ENCODE measurements around the gene NXF1.
A peak's percentile ranks its signal among the peaks of the same experiment; 100 is the strongest.
"Not testable (repeated sequence)": the region's sequence is repeated elsewhere in the genome, so short reads cannot be mapped to it uniquely, and the experiment has no call there.

The NXF1 gene

GRCh38 chr11:62787005-62787759 lies 18.1 kb downstream of the NXF1 start, which contains the start of gene TMEM179B:
Gene TMEM179B (plus strand): TSS chr11:62787402. CDS start chr11:62787432, 30 bp downstream.
- peak; percentile 98 to 99 for DNase-seq

GRCh38 chr11:62786318-62787004 lies 18.8 kb downstream of the NXF1 start:
- peak; percentile 93 for DNase-seq

GRCh38 chr11:62782753-62783152 lies 22.5 kb downstream of the NXF1 start:
- no peak for DNase-seq

GRCh38 chr11:62778441-62778840 lies 26.8 kb downstream of the NXF1 start:
- DNase-seq, result no peak

- DNase-seq, result peak in 1 of 2 experiments; percentile 44
Measured at GRCh38 chr11:62777389-62777788, 27.9 kb downstream of the NXF1 start.

GRCh38 chr11:62775646-62776045 lies 29.6 kb downstream of the NXF1 start:
- no peak for DNase-seq

- DNase-seq, result no peak
Measured at GRCh38 chr11:62774407-62774806, 30.8 kb downstream of the NXF1 start.

- peak; percentile 98 to 99 for DNase-seq
Measured at GRCh38 chr11:62771144-62772021, 33.9 kb downstream of the NXF1 start, which contains the start of gene TAF6L. Gene TAF6L (plus strand): TSS chr11:62771396. CDS start chr11:62775784, 4,388 bp downstream.

GRCh38 chr11:62770778-62771143 lies 34.5 kb downstream of the NXF1 start:
- DNase-seq, result peak; percentile 58 to 59

- not testable (repeated sequence) for DNase-seq
Measured at GRCh38 chr11:62760867-62761227, 44.4 kb downstream of the NXF1 start.

GRCh38 chr11:62757846-62758788 lies 47.1 kb downstream of the NXF1 start:
- no peak for DNase-seq

- no peak for DNase-seq
Measured at GRCh38 chr11:62755086-62755615, 50.1 kb downstream of the NXF1 start.

GRCh38 chr11:62753736-62754603 lies 51.3 kb downstream of the NXF1 start, which contains the start of gene ZBTB3:
Gene ZBTB3 (minus strand): TSS chr11:62754160. CDS start chr11:62753664, 496 bp downstream.
- peak; percentile 97 to 98 for DNase-seq

- no peak for DNase-seq
Measured at GRCh38 chr11:62752994-62753735, 52.1 kb downstream of the NXF1 start.

GRCh38 chr11:62752177-62752785 lies 53.0 kb downstream of the NXF1 start:
- no peak for DNase-seq

- DNase-seq, result not testable (repeated sequence)
Measured at GRCh38 chr11:62749931-62750330, 55.3 kb downstream of the NXF1 start.

GRCh38 chr11:62747475-62748160 lies 57.6 kb downstream of the NXF1 start:
- DNase-seq, result no peak

Data from activated T-cell treated with anti-CD3 and anti-CD28 coated beads, Interleukin-2, amount 50 U/mL, for 48 hours (primary cell).